ENCODE data around the gene PHF20.
"Not testable (repeated sequence)": the region's sequence is repeated elsewhere in the genome, so short reads cannot be mapped to it uniquely, and the experiment has no call there.

Gene PHF20

DNA sequence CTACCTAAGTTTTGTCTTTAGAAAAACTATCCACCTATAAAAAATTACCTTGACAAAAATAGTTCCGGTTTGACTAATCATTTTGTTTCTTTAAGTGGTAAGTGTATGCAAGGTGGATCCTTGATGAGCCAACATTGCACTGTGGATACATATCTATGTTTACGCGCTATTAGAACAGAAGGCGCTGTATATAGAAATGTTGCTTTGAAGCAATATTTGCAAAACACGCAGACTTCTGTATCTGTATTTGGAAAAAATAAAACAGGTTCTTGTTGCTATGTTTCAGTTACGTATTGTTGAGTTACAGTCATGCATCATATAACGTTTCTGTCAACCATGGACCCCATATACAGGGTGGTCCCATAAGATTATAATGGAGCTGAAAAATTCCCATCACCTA is 178.3 kb downstream of the PHF20 start:
- H3K4me3 ChIP-seq (ENCODE audit: low read length) = no peak overlapping the region
- TF ChIP-seq, protein P1, sequence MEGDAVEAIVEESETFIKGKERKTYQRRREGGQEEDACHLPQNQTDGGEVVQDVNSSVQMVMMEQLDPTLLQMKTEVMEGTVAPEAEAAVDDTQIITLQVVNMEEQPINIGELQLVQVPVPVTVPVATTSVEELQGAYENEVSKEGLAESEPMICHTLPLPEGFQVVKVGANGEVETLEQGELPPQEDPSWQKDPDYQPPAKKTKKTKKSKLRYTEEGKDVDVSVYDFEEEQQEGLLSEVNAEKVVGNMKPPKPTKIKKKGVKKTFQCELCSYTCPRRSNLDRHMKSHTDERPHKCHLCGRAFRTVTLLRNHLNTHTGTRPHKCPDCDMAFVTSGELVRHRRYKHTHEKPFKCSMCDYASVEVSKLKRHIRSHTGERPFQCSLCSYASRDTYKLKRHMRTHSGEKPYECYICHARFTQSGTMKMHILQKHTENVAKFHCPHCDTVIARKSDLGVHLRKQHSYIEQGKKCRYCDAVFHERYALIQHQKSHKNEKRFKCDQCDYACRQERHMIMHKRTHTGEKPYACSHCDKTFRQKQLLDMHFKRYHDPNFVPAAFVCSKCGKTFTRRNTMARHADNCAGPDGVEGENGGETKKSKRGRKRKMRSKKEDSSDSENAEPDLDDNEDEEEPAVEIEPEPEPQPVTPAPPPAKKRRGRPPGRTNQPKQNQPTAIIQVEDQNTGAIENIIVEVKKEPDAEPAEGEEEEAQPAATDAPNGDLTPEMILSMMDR (IDR thresholded peaks at IDR 0.05; ENCODE audit: insufficient read depth, low read depth, low read length, missing control alignments) = no peak
- no peak for DNase-seq (ENCODE audit: low read depth)

DNA sequence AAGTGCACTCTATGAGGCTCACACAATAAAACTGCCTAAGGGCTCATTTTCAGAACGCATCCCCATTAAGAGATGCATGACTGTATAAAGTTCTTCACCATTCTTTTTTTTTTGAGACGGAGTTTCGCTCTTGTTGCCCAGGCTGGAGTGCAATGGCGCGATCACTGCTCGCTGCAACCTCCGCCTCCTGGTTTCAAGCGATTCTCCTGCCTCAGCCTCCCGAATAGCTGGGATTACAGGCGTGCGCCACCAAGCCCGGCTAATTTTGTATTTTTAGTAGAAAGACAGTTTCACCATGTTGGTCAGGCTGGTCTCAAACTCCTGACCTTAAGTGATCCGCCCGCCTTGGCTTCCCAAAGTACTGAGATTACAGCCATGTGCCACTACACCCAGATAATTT is 180.3 kb downstream of the PHF20 start:
- not testable (repeated sequence) for H3K4me3 ChIP-seq (ENCODE audit: low read length); DNase-seq (ENCODE audit: low read depth)

DNA sequence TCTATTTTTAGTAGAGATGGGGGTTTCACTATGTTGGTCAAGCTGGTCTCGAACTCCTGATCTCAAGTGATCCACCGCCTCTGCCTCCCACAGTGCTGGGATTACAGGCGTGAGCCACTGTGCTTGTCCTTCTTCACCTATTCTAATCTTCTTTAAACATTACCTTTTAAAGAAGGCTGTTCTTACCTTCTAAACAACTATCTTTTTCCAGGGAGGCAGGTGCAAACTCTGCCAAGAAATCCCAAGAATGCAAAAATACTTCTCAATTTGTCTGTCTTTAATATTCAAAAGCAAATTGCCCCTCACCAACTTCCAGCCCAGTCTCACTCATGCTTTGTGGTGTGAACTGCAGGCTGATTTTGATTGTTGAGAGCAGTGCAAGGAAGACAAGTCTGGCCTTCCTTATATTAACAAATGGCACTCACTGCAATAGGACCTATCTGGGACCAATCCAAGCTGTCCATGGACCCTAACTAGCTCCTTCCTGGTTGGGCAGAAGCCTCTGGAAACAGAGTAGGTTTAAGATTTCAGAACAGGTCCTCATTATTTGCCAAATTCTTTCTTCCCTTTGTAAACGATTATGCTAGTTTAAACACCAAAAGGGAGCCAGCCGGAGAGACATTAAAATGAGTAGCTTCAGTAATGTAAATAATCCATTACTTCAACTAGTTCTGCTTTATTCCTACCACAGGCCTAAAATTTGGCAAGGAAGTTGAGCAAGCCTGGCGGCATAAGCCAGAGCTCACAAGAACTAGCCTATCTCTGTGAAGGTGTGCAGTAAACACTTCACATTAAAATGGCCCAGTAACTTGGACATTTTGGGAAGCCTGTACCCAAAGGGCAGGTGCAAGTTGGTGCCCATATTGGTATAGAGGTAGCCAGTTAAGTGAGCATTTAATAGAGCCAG is 180.9 kb downstream of the PHF20 start:
- TF ChIP-seq, protein P1 (IDR thresholded peaks at IDR 0.05; ENCODE audit: insufficient read depth, low read depth, low read length, missing control alignments) = no peak
- DNase-seq (ENCODE audit: low read depth) = peak; percentile 33

DNA sequence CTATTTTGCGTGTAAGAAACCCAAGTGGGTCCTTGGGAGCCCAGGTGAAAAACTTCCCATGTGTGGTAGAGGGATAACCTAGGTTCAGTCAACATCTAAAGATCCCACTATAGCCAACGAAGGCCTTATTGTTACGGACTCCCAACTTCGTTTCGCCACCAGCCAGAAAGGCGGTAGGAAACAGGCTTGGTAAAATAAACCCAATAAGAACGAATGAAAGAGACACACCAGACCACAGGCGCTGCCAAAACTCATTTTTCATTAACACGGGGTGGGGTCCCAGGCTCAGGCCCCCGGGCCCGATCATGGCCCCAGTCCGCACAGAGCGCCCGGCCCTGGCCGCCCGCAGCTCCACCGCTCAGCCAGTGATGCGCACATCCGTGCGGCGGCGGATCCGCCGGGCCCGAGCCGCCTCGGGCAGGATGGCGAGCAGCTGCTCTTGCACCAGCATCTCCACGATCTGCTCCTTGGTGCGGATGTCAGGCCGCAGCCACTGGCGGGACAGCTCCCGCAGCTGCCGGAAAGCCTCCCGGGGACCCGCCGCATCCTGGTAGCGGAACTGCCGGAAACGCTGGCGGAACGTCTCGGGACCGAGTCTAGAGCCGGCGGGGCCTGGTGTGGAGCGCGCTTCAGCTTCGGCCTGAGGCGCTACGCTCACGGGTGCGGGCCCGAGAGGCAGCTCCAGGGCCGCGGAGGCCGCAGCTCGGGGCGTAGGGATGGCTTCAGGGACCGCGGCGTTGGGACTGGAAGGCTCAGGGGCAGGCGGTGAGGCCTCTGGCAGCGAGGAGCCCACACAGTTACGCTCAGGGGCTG is 181.8 kb downstream of the PHF20 start:
- TF ChIP-seq, protein P1 (IDR thresholded peaks at IDR 0.05; ENCODE audit: insufficient read depth, low read depth, low read length, missing control alignments) = no peak
- peak; percentile 49 for DNase-seq (ENCODE audit: low read depth)
- H3K4me3 ChIP-seq (ENCODE audit: low read length) = peak overlapping the region; percentile 87

More for the DNA sequence above, 180.9 kb downstream of the PHF20 start:
- peak overlapping the region; percentile 87 for H3K4me3 ChIP-seq (ENCODE audit: low read length)

DNA sequence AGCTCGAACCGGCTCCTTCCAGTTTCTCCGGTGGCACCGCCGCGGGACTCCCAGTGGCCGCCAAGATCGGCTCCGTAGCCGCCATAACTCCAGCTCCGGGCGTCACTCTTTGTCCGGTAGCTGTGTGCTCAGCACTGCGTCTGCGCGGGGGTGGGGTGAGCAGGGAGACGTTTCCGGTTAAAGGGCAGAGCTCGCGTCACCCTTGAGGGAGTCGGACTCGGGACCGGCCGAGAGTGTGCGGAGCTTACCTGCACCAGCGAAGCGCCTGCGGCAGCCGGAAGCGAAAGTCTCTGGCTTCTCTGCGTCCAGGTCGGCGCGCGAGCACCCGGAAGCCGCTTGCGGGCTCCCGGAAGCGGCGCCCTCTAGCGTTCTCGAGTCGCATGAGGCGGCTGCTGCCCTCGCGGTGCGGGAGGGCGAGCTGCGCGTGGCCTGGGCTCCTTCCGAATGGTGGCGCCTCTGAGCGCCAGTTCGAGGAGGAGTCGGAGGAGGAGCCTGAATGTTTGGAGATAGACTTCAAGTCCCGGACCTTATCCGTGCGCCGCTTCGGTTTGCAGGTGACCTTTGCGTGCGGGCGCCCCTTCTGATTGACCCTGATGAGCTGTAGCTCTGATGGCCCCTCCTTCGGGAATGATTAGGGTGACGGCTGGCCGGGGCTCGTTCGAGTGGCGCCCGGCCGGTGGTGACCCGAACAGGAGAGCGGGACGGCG is 182.5 kb downstream of the PHF20 start, which contains the start of gene SCAND1:
Gene SCAND1 (minus strand): TSS at position 303 of the 707 bp plus-strand sequence. CDS start 218 bp downstream, at position 85.
- peak within 1 kb of the TSS; percentile 87 for H3K4me3 ChIP-seq (ENCODE audit: low read length)
- DNase-seq (ENCODE audit: low read depth) = peak; percentile 98
- TF ChIP-seq, protein P1 (IDR thresholded peaks at IDR 0.05; ENCODE audit: insufficient read depth, low read depth, low read length, missing control alignments) = peak; percentile 83

DNA sequence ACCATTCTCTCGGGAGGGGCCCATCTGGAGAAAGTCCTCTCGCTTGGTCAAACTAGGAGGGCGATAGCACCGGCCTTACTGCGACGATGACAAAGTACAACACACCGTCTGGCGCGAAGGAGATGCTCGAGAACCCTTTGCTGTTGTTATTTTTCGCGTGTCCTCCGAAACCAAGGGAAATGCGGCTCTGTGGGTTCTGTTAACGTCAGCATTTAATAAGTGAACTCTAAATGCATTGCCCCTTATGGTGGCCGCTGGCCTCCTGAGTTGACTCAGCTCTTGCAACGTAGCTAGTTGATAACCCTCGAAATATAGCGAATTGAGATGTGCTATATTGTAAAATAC is 183.1 kb downstream of the PHF20 start:
- H3K4me3 ChIP-seq (ENCODE audit: low read length) = peak overlapping the region; percentile 87
- peak; percentile 25 for DNase-seq (ENCODE audit: low read depth)
- TF ChIP-seq, protein P1 (IDR thresholded peaks at IDR 0.05; ENCODE audit: insufficient read depth, low read depth, low read length, missing control alignments) = no peak

DNA sequence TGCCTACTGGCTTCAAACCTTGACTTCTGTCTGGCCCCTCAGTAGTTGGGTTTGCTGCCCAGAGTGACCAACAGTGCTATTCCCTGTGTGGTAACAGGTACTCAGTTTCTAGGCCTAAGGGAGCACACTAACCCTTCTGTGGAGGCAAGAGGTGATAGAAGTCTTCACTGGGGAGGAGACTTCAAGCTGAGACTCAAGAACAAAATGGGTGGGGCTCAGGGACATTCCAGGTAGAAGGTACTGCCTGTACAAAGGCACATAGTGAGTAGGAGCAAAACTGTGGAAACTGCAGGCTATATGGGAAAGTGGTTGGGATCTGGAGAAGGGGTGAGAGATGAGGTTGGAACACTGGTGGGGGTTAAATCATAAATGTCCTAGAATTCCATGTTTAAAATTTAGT is 184.8 kb downstream of the PHF20 start:
- peak; percentile 62 for DNase-seq (ENCODE audit: low read depth)
- no peak overlapping the region for H3K4me3 ChIP-seq (ENCODE audit: low read length)
- TF ChIP-seq, protein P1 (IDR thresholded peaks at IDR 0.05; ENCODE audit: insufficient read depth, low read depth, low read length, missing control alignments) = no peak

DNA sequence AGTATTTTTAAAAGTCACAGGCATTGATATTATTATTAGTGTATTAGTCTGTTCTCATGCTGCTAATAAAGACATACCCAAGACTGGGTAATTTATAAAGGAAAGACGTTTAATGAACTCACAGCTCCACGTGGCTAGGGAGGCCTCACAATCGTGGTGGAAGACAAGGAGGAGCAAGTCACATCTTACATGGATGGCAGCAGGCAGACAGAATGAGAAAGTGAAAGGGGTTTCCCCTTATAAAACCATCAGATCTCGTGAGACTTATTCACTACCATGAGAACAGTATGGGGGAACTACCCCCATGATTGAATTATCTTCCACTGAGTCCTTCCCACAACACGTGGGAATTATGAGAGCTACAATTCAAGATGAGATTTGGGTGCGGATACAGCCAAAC is 187.5 kb downstream of the PHF20 start:
- H3K4me3 ChIP-seq (ENCODE audit: low read length); DNase-seq (ENCODE audit: low read depth): not testable (repeated sequence)
